Tibial artery (tissue), 4 donors: Measurements from ENCODE around the gene SLC50A1.

Experiments
- DNase-seq, 2 donors: peaks; one replicate each; pipeline ENCODE4 v3.0.0-alpha.2; 2019
- H3K27ac ChIP-seq, 2 donors: fragments of 200-600 bp; sonication (generic) in 1 of 2; 1 replicate in 1 of 2; 2 replicates in 1 of 2; pipeline ENCODE4 v1.5.1; 2018 to 2019; ENCODE audit warnings: mild to moderate bottlenecking in 1 of 2
- H3K27me3 ChIP-seq, 2 donors: fragments of 200-600 bp; sonication (generic) in 1 of 2; one replicate each; pipeline versions ENCODE4 v1.5.1 to v1.6.0; 2016 to 2019
- H3K36me3 ChIP-seq, 3 donors: fragments of 200-600 bp; sonication (generic) in 2 of 3; one replicate each; pipeline ENCODE4 v1.5.1; 2016 to 2019; ENCODE audit warnings: mild to moderate bottlenecking in 2 of 3
- H3K4me1 ChIP-seq, 4 donors: fragments of 200-600 bp; sonication (generic) in 2 of 4; 1 replicate in 3 of 4; 2 replicates in 1 of 4; pipeline ENCODE4 v1.5.1; 2016 to 2019
- H3K4me3 ChIP-seq, 2 donors: fragments of 200-600 bp; sonication (generic) in 1 of 2; 1 replicate in 1 of 2; 2 replicates in 1 of 2; pipeline ENCODE4 v1.5.1; 2018 to 2019; ENCODE audit warnings: mild to moderate bottlenecking in 2 of 2
- H3K9me3 ChIP-seq, 3 donors: fragments of 200-600 bp; sonication (generic) in 1 of 3; one replicate each; pipeline ENCODE4 v1.5.1; 2016 to 2019
- intact Hi-C: fragments of 100-400 bp; cut with DNase I; formaldehyde crosslinking; loops from one replicate; pipeline ENCODE4 v1.15.0; 2023; ENCODE audit warnings: low total_unique reads
- TF ChIP-seq, protein P1 (sequence below), 2 experiments: fragments of 200-600 bp in 1 of 2; fragments of 450-650 bp in 1 of 2; IDR thresholded peaks; one replicate each; pipeline ENCODE4 v1.5.1; 2017 to 2019; ENCODE audit warnings: antibody characterized with exemption in 2 of 2, mild to moderate bottlenecking in 1 of 2, moderate library complexity in 1 of 2

Gene SLC50A1

DNA sequence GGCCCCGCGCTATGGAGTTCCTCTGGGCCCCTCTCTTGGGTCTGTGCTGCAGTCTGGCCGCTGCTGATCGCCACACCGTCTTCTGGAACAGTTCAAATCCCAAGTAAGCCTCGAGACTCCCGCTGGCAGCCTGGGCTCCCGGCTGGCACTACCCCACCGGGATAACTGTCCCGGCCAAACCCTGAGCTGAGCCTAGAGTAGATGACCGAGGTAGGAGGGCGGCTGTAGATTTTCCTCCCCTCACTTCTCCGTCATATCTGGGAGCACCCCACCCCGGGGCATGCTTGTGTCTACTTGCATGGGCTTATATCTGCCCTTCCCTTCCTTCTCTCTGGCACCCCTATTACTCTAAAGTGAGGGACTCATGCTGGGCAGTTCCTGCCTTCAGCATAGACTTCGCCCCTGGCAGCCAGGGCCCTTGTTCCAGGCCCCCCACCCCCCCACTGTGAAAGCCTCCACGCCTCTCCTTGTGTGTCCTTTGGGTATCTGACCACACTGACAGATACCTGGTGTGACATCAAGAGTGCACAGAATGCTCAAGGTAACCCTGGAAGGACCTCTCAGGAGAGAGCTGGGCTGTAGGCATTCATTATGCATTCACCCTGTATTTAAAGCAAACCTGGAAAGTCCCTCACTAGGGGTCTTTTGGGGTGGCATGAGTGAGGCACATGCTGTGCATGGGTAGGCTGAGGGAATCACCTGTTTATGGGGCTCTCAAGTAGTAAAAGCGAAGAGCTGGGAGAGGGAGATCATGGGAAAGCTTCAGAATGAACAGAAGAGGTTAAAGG, 7.5 kb upstream of the SLC50A1 start:
- Histone ChIP-seq H3K4me1 (peaks cover 0 to 39% (median 28%) of the 10 kb centered on the region in 4 donors), H3K36me3 (peaks cover 0 to 21% (median 0%) of the 10 kb centered on the region in 3 donors), H3K27me3 (peaks cover 0 to 43% of the 10 kb centered on the region in 2 donors), H3K27ac (peak overlapping the region; percentile 41 to 62), H3K4me3 (peak overlapping the region; percentile 55 to 59), H3K9me3 (no peaks in the 10 kb centered on the region)
- DNase-seq = no peak
- TF ChIP-seq, protein P1, sequence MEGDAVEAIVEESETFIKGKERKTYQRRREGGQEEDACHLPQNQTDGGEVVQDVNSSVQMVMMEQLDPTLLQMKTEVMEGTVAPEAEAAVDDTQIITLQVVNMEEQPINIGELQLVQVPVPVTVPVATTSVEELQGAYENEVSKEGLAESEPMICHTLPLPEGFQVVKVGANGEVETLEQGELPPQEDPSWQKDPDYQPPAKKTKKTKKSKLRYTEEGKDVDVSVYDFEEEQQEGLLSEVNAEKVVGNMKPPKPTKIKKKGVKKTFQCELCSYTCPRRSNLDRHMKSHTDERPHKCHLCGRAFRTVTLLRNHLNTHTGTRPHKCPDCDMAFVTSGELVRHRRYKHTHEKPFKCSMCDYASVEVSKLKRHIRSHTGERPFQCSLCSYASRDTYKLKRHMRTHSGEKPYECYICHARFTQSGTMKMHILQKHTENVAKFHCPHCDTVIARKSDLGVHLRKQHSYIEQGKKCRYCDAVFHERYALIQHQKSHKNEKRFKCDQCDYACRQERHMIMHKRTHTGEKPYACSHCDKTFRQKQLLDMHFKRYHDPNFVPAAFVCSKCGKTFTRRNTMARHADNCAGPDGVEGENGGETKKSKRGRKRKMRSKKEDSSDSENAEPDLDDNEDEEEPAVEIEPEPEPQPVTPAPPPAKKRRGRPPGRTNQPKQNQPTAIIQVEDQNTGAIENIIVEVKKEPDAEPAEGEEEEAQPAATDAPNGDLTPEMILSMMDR (IDR thresholded peaks at IDR 0.05) = no peak
- intact Hi-C loops = loop anchor here (5.0 kb wide), 1 partner anchor 36 kb away; no protein-coding TSS in a partner anchor

DNA sequence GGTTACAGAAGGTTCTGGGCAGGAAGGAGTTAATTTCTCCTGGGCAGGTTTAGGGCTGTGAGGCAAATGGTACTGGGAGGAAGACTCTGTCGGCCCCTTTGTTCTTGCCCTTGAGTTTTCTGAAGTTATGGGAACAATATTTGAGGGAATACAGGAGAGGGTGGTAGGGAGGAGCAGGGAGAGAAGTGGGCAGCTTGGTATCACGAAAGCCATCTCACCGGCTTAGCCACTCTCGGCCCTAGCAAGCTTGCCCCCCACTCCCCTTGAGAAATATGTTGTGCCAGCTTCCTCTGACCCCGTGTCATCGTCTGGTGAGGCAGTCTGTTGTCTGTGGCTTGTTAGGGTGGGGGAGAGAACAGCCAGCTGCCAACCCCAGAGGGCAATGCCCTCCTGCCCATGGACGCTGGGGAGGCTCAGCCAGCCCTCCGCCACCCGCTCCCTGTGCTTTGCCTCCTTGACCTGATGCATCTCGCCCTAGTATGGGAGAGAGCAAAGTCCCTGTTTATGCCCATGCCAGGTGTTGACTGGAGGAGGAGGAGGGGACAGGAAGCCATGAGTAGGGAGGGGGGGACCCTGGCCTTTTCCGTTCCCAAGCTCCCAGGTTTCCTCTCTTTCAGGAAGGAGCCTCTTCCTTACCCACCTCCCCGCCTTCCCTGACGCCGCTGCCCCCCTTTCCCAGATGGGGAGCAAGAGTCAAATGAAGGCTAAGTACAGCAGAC, 6.7 kb upstream of the SLC50A1 start:
- peaks cover 0 to 43% (median 28%) of the 10 kb centered on the region in 4 donors for H3K4me1 ChIP-seq
- H3K36me3 ChIP-seq = peaks cover 0 to 28% (median 0%) of the 10 kb centered on the region in 3 donors
- no peaks in the 10 kb centered on the region for H3K9me3 ChIP-seq
- intact Hi-C loops = loop anchor here (5.0 kb wide), 1 partner anchor 37 kb away; no protein-coding TSS in a partner anchor
- TF ChIP-seq, protein P1 (IDR thresholded peaks at IDR 0.05) = no peak
- peaks cover 0 to 43% of the 10 kb centered on the region in 2 donors for H3K27me3 ChIP-seq
- no peak overlapping the region for H3K27ac ChIP-seq
- no peak for DNase-seq
- H3K4me3 ChIP-seq = peak overlapping the region; percentile 55 to 59

DNA sequence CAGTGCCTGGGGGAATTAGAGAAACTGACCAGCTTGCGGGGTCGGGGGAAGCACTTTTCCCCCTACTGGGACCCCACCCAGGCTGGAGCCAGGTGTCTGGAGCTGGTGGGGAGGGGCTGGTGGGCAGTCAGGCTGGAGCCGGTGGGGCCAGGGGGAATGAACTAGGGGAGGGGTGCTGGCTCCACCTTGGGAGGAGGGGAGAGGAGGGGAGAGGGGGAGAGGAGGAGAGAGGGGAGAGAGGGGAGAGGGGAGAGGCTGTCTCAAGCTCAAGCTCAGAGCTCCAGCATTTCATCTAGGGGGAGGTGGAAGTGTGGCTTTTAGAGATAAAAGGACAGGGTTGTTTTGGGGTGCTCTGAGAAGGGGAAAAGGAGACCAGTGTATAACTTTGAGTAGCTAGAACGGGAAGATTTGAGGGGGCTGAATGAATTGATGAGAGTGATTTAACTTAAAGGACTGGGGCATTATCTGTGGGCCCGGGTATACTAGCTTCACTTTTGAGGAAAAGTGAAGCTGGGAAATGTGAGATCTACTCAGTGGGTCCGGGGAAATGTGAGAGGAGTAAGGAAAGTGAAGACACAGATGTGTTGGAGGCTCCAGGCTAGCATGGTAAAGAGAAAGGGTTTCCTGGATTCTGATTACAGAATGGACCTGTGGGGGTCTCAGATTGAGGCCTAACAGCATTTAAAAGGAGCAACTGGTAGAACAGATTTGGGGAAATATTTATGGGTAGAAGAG, 5.2 kb upstream of the SLC50A1 start:
- TF ChIP-seq, protein P1 (IDR thresholded peaks at IDR 0.05) = no peak
- Histone ChIP-seq H3K9me3 (no peaks in the 10 kb centered on the region), H3K4me1 (peaks cover 0 to 45% (median 35%) of the 10 kb centered on the region in 4 donors), H3K36me3 (peaks cover 0 to 36% (median 0%) of the 10 kb centered on the region in 3 donors), H3K27me3 (peaks cover 0 to 43% of the 10 kb centered on the region in 2 donors), H3K27ac (no peak overlapping the region), H3K4me3 (peak overlapping the region; percentile 15 to 59)
- intact Hi-C loops = no loop called here
- no peak for DNase-seq

DNA sequence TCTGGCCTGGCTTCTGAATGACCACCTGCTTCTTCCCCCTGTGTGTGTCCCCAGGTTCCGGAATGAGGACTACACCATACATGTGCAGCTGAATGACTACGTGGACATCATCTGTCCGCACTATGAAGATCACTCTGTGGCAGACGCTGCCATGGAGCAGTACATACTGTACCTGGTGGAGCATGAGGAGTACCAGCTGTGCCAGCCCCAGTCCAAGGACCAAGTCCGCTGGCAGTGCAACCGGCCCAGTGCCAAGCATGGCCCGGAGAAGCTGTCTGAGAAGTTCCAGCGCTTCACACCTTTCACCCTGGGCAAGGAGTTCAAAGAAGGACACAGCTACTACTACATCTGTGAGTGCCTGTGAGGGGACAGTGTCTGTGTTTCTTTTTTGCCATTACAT, 4.4 kb upstream of the SLC50A1 start:
- intact Hi-C loops = no loop called here
- TF ChIP-seq, protein P1 (IDR thresholded peaks at IDR 0.05) = no peak
- Histone ChIP-seq H3K4me3 (no peak overlapping the region), H3K4me1 (peaks cover 0 to 42% (median 31%) of the 10 kb centered on the region in 4 donors), H3K9me3 (no peaks in the 10 kb centered on the region), H3K27ac (no peak overlapping the region), H3K36me3 (peaks cover 0 to 36% (median 0%) of the 10 kb centered on the region in 3 donors), H3K27me3 (peaks cover 0 to 43% of the 10 kb centered on the region in 2 donors)
- DNase-seq = no peak

DNA sequence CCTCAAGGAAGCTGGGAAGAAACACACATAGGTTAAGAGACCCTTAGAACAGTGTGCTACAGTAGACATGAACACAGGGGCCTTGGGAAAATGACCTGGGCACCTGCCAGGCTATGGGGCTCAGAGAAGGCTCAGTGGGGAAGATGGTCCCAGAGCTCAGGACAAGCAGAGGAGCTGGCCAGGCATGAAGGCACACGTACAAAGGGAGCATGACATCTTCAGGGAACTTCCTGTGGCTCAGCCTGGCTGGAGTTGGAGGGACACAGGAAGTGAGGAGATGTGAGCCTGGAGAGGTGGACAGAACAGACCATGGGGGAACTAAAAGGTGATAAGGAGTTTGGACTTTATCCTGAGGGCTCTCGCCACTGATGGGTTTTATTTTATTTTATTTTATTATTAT, 3.8 kb upstream of the SLC50A1 start:
- H3K36me3 ChIP-seq = peaks cover 0 to 36% (median 0%) of the 10 kb centered on the region in 3 donors
- no peak overlapping the region for H3K4me3 ChIP-seq
- peaks cover 0 to 41% (median 30%) of the 10 kb centered on the region in 4 donors for H3K4me1 ChIP-seq
- no peak overlapping the region for H3K27ac ChIP-seq
- TF ChIP-seq, protein P1 (IDR thresholded peaks at IDR 0.05) = no peak
- intact Hi-C loops = no loop called here
- no peaks in the 10 kb centered on the region for H3K9me3 ChIP-seq
- peaks cover 0 to 39% of the 10 kb centered on the region in 2 donors for H3K27me3 ChIP-seq
- DNase-seq = no peak
